K562 (cell line): Measurements from ENCODE around the gene BSDC1. TPM values are rescaled to one million over a fixed set of nuclear protein-coding genes. Genes with fewer than 3 reads are reported as not detected.

ENCODE experiments used
- ATF6 ChIP-seq: sonication (generic); formaldehyde crosslinking; IDR thresholded peaks from 2 replicates; pipeline ENCODE4 v1.4.0; 2020; ENCODE audit warnings: mild to moderate bottlenecking, missing genetic modification reagents
- E2F3 ChIP-seq: fragments of 250-450 bp; sonication (Bioruptor Pico); IDR thresholded peaks from 2 replicates; pipeline ENCODE4 v1.4.0; 2020; ENCODE audit warnings: mild to moderate bottlenecking
- MAZ ChIP-seq, 2 experiments: fragments of 450-650 bp in 1 of 2; sonication (generic) in 1 of 2; formaldehyde crosslinking; IDR thresholded peaks in 1 of 2; conservative IDR thresholded peaks in 1 of 2; 2 replicates each; pipeline versions ENCODE4 v1.4.0 to v1.5.0; 2020; ENCODE audit warnings: mild to moderate bottlenecking in 1 of 2, missing genetic modification reagents in 1 of 2
- MTA1 ChIP-seq: fragments of 450-650 bp; IDR thresholded peaks from 2 replicates; pipeline ENCODE4 v1.6.1; 2017; ENCODE audit warnings: borderline replicate concordance
- PTBP1 ChIP-seq: fragments of 200-400 bp; formaldehyde crosslinking; IDR thresholded peaks from 2 replicates; pipeline ENCODE4 v1.6.1; 2017; ENCODE audit warnings: low read depth, low read length
- SIN3A ChIP-seq, 2 experiments: fragments of 150-350 bp in 1 of 2; IDR thresholded peaks; 2 replicates each; pipeline ENCODE4 v1.6.1; 2011 to 2016; ENCODE audit warnings: borderline replicate concordance in 2 of 2, low read depth in 2 of 2, low read length in 2 of 2, mild to moderate bottlenecking in 2 of 2, moderate library complexity in 2 of 2; ENCODE audit not compliant: control insufficient read depth in 1 of 2
- SMAD2 ChIP-seq: fragments of 150-350 bp; IDR thresholded peaks from 2 replicates; pipeline ENCODE4 v1.6.1; 2014; ENCODE audit warnings: low read depth, mild to moderate bottlenecking, low read length
- STAT5B ChIP-seq: fragments of 250-450 bp; sonication (Bioruptor Pico); IDR thresholded peaks from 2 replicates; pipeline ENCODE4 v1.8.0; 2021; ENCODE audit warnings: mild to moderate bottlenecking, inconsistent platforms
- ZNF143 ChIP-seq: sonication (generic); formaldehyde crosslinking; IDR thresholded peaks from 2 replicates; pipeline ENCODE4 v1.9.0; 2022; ENCODE audit warnings: mild to moderate bottlenecking, missing genetic modification reagents
- ZNF584 ChIP-seq: fragments of 200-800 bp; sonication (Bioruptor generic); IDR thresholded peaks from 2 replicates; pipeline ENCODE4 v1.6.1; 2016; ENCODE audit warnings: low read depth, mild to moderate bottlenecking, missing genetic modification characterization, missing compliant biosample characterization
- ZNF77 ChIP-seq: fragments of 250-450 bp; sonication (Bioruptor Pico); IDR thresholded peaks from 2 replicates; pipeline ENCODE4 v1.5.0; 2020
- polyA plus RNA-seq, 8 experiments: library from polyadenylated mRNA; depleted of rRNA in 4 of 8; stranded (reverse) in 5 of 8; unstranded in 3 of 8; fragments of >200 nt; fragmentation: Nextera tagmentation in 2 of 8; fragmentation: Illumina TruSeq in 1 of 8; extraction: Ambion mirVana in 2 of 8; extraction: Trizol in 1 of 8; gene quantifications; 2 replicates each; pipeline versions ENCODE4 v1.2.1 to v1.2.3, GENCODE V29; 2011 to 2014; ENCODE audit warnings: inconsistent platforms in 1 of 8, missing spikeins in 1 of 8
- total RNA-seq, 7 experiments: library from RNA; depleted of rRNA in 6 of 7; stranded (reverse); fragments of >200 nt in 6 of 7; fragmentation: Illumina TruSeq in 2 of 7; extraction: Trizol in 2 of 7; gene quantifications; 2 replicates each; pipeline versions ENCODE4 v1.2.1 to v1.2.3, GENCODE V29; 2011 to 2021; ENCODE audit warnings: low replicate concordance in 1 of 7
- TF ChIP-seq, protein P1 (sequence below): sonication (generic); formaldehyde crosslinking; IDR thresholded peaks from 2 replicates; pipeline ENCODE4 v1.8.0; 2022; ENCODE audit warnings: missing genetic modification reagents, mild to moderate bottlenecking, borderline replicate concordance
- TF ChIP-seq, protein P2 (sequence below): sonication (generic); formaldehyde crosslinking; IDR thresholded peaks from 2 replicates; pipeline ENCODE4 v1.8.0; 2023; ENCODE audit warnings: mild to moderate bottlenecking, missing genetic modification reagents
- TF ChIP-seq, protein P3 (sequence below): fragments of 450-650 bp; IDR thresholded peaks from 2 replicates; pipeline ENCODE4 v1.6.1; 2017; ENCODE audit warnings: antibody characterized with exemption, mild to moderate bottlenecking

Gene BSDC1
- total and polyA plus RNA-seq, 9 of the 15 experiments (the other 6 are each of a cell fraction or from before 2014, with no cell fraction given) = 10.2 to 96.8 (median 73.1) TPM

- TF ChIP-seq ZNF77 (no peak), SMAD2 (no peak), SIN3A (IDR thresholded peaks at IDR 0.05; ENCODE audit: borderline replicate concordance in 2 of 2, control insufficient read depth in 1 of 2, low read depth in 2 of 2, low read length in 2 of 2) (peak in 1 of 2 experiments; percentile 33; a peak in 1 of 4 replicates), STAT5B (CRISPR knock-in tag) (0 out of 2 replicates have a peak, but pooled peaks have one; percentile 39), E2F3 (CRISPR knock-in tag) (no peak), ATF6 (0 out of 2 replicates have a peak, but pooled peaks have one; percentile 33), ZNF143 (CRISPR knock-in tag) (peak; percentile 38; the same call in 1 of the 2 replicates), MTA1 (no peak), PTBP1 (0 out of 2 replicates have a peak, but pooled peaks have one; percentile 15), MAZ (CRISPR knock-in tag; conservative IDR thresholded peaks at IDR 0.05 in 1 of 2, IDR thresholded peaks at IDR 0.05 in 1 of 2) (peak; percentile 16 to 34; a peak in 2 of 4 replicates), ZNF584 (0 out of 2 replicates have a peak, but pooled peaks have one; percentile 40)
- TF ChIP-seq, protein P1, sequence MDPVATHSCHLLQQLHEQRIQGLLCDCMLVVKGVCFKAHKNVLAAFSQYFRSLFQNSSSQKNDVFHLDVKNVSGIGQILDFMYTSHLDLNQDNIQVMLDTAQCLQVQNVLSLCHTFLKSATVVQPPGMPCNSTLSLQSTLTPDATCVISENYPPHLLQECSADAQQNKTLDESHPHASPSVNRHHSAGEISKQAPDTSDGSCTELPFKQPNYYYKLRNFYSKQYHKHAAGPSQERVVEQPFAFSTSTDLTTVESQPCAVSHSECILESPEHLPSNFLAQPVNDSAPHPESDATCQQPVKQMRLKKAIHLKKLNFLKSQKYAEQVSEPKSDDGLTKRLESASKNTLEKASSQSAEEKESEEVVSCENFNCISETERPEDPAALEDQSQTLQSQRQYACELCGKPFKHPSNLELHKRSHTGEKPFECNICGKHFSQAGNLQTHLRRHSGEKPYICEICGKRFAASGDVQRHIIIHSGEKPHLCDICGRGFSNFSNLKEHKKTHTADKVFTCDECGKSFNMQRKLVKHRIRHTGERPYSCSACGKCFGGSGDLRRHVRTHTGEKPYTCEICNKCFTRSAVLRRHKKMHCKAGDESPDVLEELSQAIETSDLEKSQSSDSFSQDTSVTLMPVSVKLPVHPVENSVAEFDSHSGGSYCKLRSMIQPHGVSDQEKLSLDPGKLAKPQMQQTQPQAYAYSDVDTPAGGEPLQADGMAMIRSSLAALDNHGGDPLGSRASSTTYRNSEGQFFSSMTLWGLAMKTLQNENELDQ (CRISPR knock-in tag) = peak; percentile 91; the same call in 1 of the 2 replicates
- TF ChIP-seq, protein P2, sequence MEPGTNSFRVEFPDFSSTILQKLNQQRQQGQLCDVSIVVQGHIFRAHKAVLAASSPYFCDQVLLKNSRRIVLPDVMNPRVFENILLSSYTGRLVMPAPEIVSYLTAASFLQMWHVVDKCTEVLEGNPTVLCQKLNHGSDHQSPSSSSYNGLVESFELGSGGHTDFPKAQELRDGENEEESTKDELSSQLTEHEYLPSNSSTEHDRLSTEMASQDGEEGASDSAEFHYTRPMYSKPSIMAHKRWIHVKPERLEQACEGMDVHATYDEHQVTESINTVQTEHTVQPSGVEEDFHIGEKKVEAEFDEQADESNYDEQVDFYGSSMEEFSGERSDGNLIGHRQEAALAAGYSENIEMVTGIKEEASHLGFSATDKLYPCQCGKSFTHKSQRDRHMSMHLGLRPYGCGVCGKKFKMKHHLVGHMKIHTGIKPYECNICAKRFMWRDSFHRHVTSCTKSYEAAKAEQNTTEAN = 0 out of 2 replicates have a peak, but pooled peaks have one; percentile 73
- TF ChIP-seq, protein P3, sequence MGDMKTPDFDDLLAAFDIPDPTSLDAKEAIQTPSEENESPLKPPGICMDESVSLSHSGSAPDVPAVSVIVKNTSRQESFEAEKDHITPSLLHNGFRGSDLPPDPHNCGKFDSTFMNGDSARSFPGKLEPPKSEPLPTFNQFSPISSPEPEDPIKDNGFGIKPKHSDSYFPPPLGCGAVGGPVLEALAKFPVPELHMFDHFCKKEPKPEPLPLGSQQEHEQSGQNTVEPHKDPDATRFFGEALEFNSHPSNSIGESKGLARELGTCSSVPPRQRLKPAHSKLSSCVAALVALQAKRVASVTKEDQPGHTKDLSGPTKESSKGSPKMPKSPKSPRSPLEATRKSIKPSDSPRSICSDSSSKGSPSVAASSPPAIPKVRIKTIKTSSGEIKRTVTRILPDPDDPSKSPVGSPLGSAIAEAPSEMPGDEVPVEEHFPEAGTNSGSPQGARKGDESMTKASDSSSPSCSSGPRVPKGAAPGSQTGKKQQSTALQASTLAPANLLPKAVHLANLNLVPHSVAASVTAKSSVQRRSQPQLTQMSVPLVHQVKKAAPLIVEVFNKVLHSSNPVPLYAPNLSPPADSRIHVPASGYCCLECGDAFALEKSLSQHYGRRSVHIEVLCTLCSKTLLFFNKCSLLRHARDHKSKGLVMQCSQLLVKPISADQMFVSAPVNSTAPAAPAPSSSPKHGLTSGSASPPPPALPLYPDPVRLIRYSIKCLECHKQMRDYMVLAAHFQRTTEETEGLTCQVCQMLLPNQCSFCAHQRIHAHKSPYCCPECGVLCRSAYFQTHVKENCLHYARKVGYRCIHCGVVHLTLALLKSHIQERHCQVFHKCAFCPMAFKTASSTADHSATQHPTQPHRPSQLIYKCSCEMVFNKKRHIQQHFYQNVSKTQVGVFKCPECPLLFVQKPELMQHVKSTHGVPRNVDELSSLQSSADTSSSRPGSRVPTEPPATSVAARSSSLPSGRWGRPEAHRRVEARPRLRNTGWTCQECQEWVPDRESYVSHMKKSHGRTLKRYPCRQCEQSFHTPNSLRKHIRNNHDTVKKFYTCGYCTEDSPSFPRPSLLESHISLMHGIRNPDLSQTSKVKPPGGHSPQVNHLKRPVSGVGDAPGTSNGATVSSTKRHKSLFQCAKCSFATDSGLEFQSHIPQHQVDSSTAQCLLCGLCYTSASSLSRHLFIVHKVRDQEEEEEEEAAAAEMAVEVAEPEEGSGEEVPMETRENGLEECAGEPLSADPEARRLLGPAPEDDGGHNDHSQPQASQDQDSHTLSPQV = peak; percentile 25; the same call in 1 of the 2 replicates
These were observed 455 bp downstream of the BSDC1 start (continued) for GRCh38 chr1:32393832-32394140.
